OCI-LY3 (cell line): ENCODE measurements around the gene PKHD1.

Experiments
- CTCF ChIP-seq: fragments of 200-600, 300-600 bp; sonication (generic); IDR thresholded peaks from 2 replicates; pipeline ENCODE4 v1.5.1; 2014; ENCODE audit warnings: antibody characterized with exemption, low read length, low read depth
- EZH2phosphoT487 ChIP-seq: fragments of 200-600 bp; shearing (Covaris generic); IDR thresholded peaks from 2 replicates; pipeline ENCODE4 v1.6.1; 2018; ENCODE audit warnings: antibody characterized with exemption, mixed run types, low read depth

- TF ChIP-seq CTCF = no peak
- TF ChIP-seq EZH2phosphoT487 = no peak
Observed at GRCh38 chr6:51954681-51955080, 132.7 kb downstream of the PKHD1 start.
